Right forelimb (tissue), 1 donor: Measurements from ENCODE around the gene AUTS2.
A peak's percentile ranks its signal among the peaks of the same experiment; 100 is the strongest.
"Not testable (repeated sequence)": the region's sequence is repeated elsewhere in the genome, so short reads cannot be mapped to it uniquely, and the experiment has no call there.

Source experiments
- DNase-seq: peaks from one replicate; pipeline ENCODE4 v3.0.0-alpha.2; 2018

AUTS2 gene

DNA sequence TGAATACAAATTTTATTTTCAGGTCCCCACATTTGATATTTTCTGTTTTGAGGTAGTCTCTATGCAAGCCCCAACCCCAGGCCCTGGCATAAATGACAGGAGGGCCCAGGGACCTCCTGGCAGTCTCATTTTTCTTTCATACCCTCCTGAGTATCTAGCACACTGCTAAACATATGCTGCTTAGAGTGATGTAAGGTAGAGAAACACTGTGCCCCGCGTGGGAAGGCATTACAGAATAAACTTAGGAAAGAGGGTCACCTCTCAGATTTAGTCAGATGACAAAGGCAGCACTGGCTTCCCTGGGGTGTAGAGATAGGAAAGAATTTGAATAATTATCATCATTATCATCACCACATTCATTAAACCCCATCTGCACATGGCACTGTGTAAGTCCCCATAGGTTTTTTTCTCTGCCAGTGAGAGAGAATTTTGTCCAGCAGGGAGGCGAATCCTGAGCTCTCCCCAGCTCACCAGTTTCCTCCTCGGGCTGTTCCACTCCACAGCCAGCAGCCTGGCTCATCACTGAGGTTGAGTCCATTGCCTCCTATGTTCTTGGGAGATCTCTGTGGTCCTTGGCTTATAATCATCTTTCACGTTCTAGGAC, 1026.3 kb downstream of the AUTS2 start:
- no peak for DNase-seq

DNA sequence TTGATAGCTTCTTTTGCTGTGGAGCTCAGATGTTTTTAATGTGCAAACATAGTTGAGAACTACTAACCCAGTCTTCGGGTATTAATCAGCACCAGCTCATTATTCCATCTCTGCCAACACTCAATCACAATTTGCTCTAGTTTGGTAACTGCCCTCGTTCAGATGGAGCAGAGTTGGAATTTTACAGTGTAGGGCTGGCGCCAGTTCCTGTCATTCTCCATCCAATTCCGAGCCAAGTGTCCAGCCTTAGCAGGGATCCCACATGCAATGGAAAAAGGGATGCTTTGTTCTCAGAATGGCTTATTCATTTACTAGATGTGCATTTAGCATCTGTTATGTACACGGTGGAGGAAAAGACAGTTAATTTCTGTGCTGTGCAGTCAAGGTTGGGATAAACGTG, 1029.2 kb downstream of the AUTS2 start:
- no peak for DNase-seq

DNA sequence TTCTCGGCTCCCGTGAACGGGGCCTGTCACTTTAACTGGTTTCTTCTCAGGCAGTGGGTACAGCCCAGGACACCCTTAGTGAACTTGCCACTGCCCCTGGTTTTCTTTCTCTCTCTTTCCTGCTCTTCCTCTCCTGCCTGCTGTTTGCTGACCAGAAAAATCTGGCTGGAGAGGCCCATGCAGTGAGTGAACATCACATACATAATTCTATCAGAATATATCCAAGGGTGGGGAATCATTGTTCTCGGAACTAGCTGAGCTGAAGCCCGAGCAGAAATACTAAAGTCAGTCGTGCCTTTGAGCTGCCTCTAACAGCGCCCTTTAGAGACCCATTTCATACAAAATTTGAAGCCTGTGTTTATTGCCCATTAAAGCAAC, 1032.2 kb downstream of the AUTS2 start:
- DNase-seq: no peak

DNA sequence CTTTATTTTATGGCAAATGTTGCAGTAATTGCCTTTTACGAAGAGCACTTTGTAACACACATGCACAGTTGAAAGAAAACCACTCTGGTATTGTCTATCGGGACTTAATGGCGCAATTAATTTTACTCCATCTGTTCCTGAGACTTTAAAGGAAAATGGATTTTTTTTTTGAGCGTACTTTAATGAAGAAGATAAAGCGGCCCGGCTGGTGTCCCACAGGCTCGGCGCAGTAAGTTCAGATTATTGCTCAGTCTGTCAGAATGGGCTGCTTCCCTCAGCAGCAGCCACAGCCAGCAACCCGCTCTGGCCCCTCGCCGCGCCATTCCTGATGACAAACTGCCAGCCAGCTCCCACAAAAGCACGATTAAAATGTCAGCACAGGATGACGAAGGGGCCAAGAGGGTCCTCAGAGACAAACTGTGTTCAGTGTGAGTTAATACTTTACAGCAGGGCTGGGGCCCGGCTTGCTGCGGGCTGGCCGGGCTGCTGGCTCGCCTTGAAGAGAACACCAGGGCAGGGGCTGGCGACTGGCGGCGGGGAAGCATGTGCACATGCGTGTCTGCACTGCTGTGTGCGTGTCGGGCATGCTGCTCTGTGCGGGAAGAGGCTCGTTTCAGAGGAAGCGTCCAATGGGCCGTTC, 1032.7 kb downstream of the AUTS2 start:
- peak; percentile 83 for DNase-seq

DNA sequence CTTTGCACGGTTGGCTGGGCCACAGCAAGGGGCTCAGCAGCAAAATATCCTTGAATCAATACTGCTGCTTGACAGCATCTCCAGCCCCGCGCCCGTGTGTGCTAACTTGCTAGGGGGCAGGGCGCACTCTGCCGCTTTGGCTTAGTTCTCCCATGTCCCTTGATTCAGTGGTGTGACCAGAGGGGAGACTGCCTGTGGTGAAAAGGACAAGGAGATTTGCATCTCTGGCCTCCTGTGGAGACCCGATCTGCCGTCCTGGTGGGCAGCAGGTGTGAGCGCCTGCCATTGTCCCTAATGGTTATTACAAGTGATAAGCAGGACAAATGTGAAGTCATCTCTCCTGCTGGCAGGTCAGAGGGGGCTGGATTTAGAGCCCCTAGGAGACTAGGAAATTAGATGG, 1033.4 kb downstream of the AUTS2 start:
- DNase-seq: no peak

GRCh38 chr7:70632400-70632799, 1034.1 kb downstream of the AUTS2 start:
- DNase-seq: no peak

- DNase-seq: no peak
These were observed 1035.8 kb downstream of the AUTS2 start for GRCh38 chr7:70634071-70634470.

DNA sequence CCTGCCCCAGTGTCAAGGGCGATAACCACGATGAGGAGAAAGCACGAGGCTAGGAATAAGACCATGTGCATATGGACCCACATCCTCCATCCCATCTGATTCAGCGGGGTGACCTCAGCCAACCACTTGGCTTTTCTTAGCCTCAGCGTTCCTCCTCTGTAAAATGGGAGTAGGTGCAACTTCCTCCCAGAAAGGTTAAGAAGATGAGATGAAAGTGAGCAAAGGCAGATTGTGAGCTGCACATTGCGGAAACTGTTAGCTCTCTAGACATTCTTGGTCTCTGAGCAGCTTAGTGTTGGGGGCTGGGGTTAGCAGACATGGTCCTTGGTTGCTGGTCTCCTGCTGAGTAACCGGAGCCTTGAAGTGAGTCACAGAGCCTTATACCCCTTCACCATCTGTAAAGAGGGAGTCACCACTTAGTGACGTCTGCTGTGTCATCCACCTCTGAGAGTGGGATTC, 1036.4 kb downstream of the AUTS2 start:
- DNase-seq: no peak

DNA sequence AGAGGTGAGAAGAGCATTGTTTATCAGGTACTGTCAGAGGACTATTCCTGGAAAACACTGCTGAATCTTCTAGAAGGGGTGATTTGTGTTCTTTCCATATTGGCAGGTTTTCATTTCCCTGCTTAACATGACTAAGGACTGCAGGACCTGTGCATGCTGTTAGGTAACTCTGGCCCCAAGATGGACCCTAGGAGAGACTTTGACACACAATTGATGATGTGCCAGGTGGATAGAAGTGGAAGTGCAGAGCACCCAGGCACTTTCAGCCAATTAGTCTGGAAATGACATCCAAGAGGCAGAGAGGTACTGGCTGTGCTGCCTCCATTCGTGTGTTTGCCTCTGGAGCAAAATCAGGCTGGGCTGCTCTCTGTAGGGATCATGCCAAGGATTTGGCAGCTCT, 1037.4 kb downstream of the AUTS2 start:
- DNase-seq: no peak

- DNase-seq: no peak
These were observed 1037.9 kb downstream of the AUTS2 start for GRCh38 chr7:70636169-70636568.

- DNase-seq: no peak
These were observed 1039.5 kb downstream of the AUTS2 start for GRCh38 chr7:70637726-70638125.

DNA sequence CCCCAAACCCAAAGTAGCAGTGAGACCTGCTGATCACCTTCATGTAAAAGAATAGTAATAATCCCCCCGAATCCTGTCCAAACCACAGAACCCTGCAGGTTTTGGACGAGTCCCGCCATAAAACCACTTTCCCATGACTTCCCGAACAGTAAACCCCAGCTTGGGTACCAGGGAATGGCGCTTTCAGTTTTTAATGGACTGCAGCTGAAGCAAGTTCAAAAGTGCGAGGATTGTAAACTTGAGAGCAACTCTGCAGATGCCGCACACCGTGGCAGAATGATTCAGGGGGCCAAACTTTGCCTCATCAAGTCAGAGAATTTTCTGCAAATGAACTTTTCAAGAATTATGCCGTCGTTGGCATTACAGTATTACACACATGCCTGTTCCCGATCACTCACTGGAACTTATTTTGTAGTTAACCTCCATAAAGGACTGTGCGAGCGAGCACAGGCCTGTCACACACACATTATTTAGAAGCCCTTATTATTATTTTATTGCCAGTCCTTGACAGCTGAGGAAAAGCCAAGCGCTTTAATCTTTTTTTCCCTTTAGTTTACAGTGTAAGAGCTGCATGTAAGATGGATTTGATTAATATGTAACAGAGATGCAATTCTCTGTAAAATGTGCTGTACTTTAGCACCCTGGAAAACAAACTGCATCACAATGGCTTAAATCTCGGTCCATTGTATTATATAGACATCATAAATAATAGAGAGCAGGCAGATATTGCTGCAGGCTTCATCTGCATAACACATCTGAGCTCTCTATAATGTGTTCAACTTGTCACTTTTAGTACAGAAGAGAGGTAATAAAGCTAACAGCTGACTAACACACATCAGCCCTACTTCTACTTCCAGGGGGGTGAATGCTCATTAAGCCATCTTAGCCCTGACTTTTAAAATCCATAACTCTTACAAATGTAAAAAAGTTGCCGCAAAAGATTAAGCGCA, 1040.2 kb downstream of the AUTS2 start:
- no peak for DNase-seq

DNA sequence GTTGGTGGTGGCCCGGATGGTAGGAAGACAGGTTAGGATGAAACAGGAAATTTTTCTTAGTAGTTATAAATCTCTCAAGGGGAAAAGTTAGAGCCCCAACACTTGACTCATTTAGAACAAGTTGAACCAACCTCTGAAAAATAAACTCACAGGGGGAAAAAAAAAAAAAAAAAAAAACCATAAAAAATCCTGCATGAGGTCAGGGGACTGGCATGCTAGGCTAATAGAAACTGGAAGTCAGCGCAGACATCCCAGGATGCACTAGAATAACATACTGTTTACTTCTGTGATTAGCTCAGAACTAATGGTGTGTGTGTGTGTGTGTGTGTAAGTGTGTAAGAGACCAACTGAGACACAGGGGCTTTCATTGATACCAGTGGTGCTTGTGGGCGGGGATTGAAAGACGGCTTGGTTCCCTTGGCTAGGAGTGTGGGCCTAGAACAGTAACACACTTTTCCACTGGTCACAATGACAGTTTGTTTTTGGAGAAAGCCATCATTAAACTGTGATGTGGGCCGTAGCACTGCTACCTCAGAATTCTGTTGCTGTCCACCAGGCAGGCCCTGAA, 1042.1 kb downstream of the AUTS2 start:
- DNase-seq: no peak

- no peak for DNase-seq
These were observed 1043.6 kb downstream of the AUTS2 start for GRCh38 chr7:70641882-70642281.

DNA sequence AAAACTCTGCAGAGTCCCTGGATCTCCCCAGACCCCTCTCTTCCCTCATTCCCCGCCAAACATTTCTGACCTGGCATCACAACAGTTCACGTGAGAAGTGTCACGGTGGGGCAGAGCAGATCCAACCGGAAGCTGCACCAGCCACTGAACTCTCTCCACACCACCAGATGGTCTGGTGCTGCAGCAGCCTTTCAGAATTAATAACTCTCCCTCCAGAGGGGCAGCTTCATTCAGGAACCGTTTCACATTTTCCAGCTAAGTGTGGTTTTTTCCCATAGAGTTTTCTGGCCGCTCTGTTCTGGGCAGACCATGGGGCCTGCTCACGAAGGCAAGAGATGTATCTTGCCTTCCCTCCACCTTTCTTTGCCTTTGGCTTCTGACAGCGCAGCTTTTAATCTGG, 1047.0 kb downstream of the AUTS2 start:
- no peak for DNase-seq

- no peak for DNase-seq
These were observed 1047.6 kb downstream of the AUTS2 start for GRCh38 chr7:70645876-70646351.

DNA sequence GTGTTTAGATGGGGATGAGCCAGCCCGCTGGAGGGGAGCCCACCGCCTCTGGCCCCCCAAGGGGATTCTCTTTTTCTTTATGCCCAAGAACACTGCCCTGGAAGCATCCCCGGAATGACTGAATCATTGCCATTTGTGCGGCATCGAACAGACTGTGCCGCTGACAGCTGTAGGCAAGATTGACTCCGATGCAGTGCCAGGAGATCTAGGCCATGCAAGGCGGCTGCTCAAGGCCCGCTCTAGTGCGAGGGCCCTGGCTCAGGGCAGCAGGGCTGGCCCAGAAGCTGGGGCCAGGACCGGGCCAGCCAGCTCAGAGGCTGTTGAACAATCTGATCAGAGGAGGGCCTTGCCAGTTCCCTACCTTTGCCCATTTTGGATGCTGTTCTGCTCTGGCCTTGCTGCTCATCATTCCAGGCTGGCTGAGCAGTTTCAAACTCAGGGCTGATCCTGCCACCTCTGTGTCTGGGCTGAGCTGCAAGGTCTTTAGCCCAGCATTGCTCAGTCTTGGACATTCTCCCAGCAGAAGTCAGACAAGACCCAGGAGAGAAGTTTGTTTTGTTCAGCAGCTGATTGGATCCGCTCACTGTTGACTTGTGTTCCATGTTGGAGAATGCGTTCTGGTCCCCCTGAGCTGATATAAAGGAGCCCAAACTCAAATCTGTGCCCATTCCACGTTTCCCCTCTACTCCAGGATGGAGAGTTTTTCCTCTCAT, 1048.4 kb downstream of the AUTS2 start:
- no peak for DNase-seq

DNA sequence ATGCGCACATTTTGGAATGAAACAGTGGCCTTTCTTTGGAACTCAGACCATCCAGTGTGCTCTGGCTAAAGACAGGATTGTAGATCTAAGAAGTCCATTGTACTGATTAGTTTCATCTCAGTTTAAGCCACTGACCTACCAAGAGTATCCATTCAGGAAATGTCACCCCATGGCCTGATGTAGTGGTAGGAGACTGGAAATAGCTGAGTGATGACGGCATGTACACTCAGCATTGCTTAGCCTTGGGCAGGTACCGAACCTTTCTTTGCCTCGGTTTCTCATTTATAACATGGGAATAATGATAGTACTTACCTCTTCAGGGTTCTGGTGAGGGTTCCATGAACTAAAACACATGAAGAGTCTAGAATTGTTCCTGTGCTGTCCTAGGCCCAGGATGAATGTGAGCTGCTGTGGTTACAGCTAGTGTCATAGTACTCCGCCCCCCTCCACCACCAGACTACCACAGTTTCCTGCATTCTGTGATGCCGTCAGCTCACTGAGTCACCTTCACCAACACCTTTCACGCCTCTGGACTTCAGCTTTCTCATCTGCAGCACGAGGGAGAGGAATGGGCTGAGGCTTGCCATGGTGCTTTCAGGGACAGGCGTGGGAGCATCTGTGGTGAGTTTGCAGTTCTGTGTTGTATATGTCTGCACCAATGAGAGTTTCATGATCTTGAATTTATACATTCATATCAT, 1049.7 kb downstream of the AUTS2 start:
- DNase-seq: no peak

- not testable (repeated sequence) for DNase-seq
These were observed 1050.2 kb downstream of the AUTS2 start for GRCh38 chr7:70648499-70648861.

GRCh38 chr7:70649323-70649722, 1051.0 kb downstream of the AUTS2 start:
- DNase-seq: no peak

GRCh38 chr7:70654146-70654545, 1055.9 kb downstream of the AUTS2 start:
- DNase-seq: no peak

DNA sequence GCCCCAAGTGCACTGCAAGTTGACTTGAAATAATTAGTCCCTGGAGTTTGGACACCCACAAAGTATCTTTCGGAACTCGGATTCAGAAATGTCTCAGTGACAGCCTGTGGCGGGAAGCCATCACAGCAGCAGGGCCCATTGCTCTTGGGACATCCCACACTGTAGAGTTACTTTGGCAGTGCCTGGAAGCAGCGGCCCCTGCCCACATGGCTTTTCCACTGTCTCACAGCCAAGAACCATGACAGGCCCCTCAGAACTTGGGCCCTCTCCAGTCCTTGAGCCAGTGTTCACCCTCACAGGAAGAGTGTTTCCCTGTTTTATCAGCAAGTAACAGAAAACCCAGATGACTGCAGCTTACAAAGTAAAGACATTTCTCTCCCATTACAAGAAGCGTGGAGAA, 1056.7 kb downstream of the AUTS2 start:
- no peak for DNase-seq
